HEK293T (cell line): ENCODE results near the gene CDC42BPG.

Experiments
- ARNT ChIP-seq: fragments of 450-650 bp; IDR thresholded peaks from 2 replicates; pipeline ENCODE4 v1.6.1; 2017; ENCODE audit warnings: mild to moderate bottlenecking
- BHLHE40 ChIP-seq: fragments of 450-650 bp; IDR thresholded peaks from 2 replicates; pipeline ENCODE4 v1.6.1; 2016; ENCODE audit warnings: mild to moderate bottlenecking, moderate library complexity, borderline replicate concordance
- CTBP1 ChIP-seq: fragments of 450-650 bp; IDR thresholded peaks from 2 replicates; pipeline ENCODE4 v1.6.1; 2016; ENCODE audit warnings: borderline replicate concordance
- ELF4 ChIP-seq: fragments of 450-650 bp; IDR thresholded peaks from 2 replicates; pipeline ENCODE4 v1.6.1; 2017; ENCODE audit warnings: antibody characterized with exemption
- FOXA1 ChIP-seq: fragments of 450-650 bp; IDR thresholded peaks from 2 replicates; pipeline ENCODE4 v1.6.1; 2016; ENCODE audit warnings: mild to moderate bottlenecking
- FOXK2 ChIP-seq: fragments of 450-650 bp; IDR thresholded peaks from 2 replicates; pipeline ENCODE4 v1.6.1; 2016; ENCODE audit warnings: mild to moderate bottlenecking
- FOXM1 ChIP-seq: fragments of 450-650 bp; IDR thresholded peaks from 2 replicates; pipeline ENCODE4 v1.6.1; 2017; ENCODE audit warnings: mild to moderate bottlenecking, borderline replicate concordance
- LEF1 ChIP-seq: fragments of 450-650 bp; IDR thresholded peaks from 2 replicates; pipeline ENCODE4 v1.6.1; 2017; ENCODE audit warnings: mild to moderate bottlenecking, borderline replicate concordance
- ZNF384 ChIP-seq: fragments of 450-650 bp; IDR thresholded peaks from 2 replicates; pipeline ENCODE4 v1.6.1; 2016
- TF ChIP-seq, protein P1 (sequence below): fragments of 450-650 bp; IDR thresholded peaks from 2 replicates; pipeline ENCODE4 v1.6.1; 2016

DNA sequence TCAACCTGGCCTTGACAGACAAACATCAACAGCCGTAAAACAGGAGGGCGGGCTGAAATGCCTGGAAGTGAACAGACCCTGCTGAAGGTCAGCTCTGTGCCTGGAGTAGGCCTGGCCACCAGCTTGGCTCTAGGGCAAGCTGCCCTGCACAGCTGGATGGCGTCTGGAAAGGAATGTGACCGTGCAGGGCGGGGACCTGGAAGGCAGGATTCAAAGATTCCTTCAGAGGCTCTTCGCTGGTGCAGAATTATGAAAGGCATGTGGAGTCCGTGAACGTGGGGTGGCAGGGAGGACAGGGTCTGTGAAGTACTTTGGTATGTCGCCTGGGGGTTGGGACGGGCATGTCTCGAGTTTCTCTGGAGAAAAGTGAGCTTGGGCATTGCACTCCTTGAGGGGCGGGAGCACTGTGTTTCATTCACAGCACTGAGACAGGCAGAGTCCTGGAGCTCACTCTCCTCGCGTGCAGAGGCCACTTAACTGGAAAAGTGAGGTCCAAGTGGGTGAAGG, 32.4 kb upstream of the CDC42BPG start:
- TF ChIP-seq, protein P1, sequence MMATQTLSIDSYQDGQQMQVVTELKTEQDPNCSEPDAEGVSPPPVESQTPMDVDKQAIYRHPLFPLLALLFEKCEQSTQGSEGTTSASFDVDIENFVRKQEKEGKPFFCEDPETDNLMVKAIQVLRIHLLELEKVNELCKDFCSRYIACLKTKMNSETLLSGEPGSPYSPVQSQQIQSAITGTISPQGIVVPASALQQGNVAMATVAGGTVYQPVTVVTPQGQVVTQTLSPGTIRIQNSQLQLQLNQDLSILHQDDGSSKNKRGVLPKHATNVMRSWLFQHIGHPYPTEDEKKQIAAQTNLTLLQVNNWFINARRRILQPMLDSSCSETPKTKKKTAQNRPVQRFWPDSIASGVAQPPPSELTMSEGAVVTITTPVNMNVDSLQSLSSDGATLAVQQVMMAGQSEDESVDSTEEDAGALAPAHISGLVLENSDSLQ: no peak
- TF ChIP-seq ZNF384 (no peak), LEF1 (no peak), FOXA1 (no peak), FOXK2 (no peak), FOXM1 (no peak), BHLHE40 (no peak), CTBP1 (no peak), ELF4 (no peak), ARNT (no peak)
